ENCODE data around the gene HDAC9.

Gene HDAC9

DNA sequence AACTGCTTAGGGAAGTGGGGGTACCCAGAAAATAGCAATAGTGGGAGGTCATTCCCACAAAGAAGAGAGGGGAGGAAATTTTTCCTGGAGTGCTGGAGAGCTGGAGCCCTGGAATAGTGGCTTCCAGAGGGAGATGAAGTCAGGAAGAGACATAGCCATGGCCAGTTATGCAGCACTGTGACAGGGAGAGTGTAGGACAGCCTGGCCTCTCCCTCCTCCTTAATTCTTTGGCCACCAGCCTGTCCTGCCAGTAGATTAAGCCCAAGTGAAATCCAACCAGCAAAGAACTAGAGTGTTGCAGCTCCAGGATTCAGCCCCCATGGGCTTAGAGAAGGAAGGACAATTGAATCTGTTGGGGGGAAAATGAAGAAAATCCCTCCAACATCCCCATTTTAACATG is 130.5 kb downstream of the HDAC9 start:
- DNase-seq = no peak
- intact Hi-C loops (cut with DNase I) = no loop called here

DNA sequence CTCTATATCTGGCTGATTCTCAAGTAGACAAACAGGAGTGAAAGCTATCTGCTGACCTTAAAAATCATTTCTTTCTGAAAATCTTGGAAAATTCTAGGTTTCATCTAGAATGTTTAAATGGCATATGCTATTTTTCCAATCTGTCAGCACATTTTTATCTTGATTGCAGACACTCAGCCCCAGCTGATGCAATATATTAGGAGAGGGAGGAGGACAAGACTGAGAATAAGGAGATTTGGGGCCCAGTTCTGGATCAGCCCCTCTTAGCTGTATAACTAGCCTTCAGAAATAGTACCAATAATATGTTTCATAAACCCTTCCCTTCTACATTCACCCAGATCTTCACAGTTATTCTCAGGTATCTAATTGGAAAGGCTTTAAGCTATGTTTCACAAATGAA is 131.2 kb downstream of the HDAC9 start:
- DNase-seq = no peak
- intact Hi-C loops (cut with DNase I) = no loop called here

DNA sequence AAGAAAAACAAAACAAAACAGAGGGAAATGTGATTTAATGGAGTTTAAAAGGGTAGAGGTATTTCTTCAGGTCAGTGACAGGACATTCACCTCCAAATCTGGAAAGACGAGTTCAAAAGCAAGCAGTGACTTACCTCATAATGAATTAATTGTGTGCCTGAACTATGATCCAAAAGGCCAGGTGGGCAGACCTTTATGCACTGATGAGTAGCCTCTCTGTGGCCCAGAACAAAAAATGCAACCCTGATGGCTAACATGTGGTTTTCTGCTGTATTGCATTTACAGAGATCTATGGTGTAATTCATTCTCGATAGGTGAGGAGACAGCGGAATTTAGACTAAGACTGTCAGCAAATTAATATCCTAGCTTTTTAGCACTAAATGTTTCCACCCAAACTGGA is 142.0 kb downstream of the HDAC9 start:
- DNase-seq = no peak
- intact Hi-C loops (cut with DNase I) = no loop called here

DNA sequence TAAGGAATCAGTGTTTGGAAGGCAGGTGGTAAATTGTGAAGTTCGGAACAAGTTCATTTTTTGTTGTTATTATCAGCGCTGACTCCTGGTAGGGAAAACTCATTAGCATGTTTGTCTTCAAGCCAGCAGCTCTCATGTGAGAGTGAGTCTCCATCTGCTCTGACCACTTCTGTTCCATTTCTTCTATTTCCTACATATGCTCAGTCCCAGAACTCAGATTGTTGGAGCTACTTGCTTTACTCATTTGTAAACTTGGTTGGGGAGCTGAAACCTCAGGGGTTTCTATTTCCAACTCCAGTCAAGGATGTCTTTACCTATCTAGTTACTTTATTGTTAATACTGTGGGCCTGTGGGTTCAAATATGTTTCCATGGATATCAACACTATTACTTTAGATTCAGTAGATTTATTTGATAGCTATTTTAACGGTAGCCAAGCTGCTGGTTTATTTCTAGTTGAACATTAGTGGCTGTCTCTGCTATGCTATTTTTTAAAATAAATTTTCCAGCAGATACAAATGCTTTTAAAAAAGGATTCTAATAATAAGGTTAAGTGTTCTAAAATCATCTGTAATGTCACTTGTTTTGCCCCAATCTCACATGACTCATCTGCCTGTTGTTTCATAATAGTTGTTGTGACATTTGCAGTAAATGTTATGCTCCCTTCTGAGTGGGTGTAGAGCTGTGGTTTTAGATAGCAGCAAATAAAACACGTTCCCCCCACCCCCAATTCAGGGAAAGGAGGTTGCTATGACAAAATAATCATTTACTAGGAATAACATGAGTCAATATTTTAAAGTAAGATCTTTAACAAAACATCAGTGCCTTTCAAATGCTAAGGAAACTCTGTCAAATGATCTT is 143.3 kb downstream of the HDAC9 start:
- no peak for DNase-seq
- intact Hi-C loops (cut with DNase I) = no loop called here

DNA sequence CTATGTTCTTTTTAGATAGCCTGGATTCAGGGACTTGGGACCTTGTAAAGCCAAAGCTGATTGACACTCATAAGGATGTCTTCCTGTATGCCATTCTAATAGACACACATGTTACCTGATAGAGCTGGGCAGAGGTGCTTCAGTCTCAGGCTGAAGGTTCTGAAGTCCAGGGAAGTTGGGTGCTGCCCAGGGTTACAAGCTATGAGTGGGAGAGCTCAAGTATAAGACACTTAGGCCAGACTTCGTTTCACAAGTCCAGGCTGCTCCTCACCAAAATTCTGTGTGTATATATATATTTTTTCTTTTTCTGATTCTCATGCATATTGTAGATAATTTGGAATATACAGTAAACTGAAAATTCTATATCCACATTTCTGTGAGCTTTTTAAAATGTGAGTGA is 144.2 kb downstream of the HDAC9 start:
- DNase-seq = no peak
- intact Hi-C loops (cut with DNase I) = no loop called here

DNA sequence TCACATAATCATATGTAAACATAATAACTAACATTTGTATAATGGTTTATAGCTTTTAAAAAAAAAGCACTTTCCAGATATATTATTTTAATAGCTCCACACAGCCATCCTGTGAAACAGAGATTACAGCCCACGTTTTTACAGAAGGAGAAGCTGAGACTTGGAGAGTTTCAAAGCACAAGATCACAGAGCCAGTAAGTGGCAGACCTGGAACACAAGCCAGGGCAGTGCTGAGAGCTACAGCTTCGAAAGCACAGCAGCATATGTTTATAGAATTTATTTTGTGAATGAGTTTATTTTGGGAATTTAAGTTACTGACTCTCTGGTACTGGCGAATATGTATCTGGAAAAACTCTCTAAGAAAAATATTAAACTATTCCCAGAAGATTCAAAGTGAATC is 149.4 kb downstream of the HDAC9 start:
- DNase-seq = no peak
- intact Hi-C loops (cut with DNase I) = no loop called here

DNA sequence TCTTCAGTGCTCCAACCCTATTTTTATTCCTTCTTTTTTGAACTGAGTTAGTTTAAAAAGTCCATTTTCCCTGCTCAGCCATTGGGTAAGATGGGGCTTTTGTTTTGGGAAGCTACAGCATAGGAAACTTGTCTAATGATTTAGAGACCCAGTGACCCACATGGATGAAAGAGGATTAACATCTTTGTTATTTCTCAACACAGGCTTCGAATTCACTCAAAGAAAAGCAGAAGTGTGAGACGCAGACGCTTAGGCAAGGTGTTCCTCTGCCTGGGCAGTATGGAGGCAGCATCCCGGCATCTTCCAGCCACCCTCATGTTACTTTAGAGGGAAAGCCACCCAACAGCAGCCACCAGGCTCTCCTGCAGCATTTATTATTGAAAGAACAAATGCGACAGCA is 152.0 kb downstream of the HDAC9 start:
- intact Hi-C loops (cut with DNase I) = no loop called here

DNA sequence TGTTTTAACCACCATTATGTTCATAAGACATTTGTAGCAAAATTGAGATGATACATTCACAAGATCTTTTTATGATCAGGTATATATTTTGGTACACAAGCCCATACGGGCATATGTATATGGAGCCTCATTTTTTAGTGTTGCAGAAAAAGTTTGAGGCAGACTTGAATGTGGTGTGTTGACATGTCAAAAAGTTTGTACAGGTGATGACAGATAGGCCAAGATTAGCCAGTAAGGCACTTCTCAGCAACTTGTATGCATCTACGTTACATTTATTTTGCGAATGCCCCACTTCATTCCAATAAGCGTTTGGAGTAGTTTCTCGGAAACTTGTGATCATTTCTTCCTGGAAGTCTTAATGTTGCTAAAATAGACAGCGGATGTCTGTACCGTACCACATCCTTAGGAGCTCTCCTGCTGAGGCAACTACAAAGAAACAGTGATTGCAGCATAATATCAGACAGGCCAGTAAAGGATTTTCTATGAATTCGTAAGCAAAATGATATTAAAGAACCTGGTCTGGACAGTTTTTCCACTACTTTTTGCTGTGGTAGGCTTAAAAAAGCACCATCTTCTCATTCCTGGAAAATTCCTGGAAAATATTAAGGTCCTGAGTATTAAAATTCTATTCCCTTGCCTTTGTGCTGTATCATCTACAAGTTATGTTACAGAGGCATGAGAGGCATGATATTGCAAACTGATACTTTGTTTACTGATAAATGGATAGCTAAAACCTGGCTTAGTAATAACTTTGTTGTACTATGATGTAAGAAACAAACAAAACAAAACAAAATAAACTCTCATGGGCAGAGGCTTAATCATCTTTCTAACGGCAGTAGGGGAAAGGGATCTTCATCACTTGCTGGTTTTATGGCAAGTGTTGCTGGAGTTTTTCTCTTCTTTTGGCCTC is 153.6 kb downstream of the HDAC9 start:
- DNase-seq = no peak
- intact Hi-C loops (cut with DNase I) = no loop called here

More for the DNA sequence above, 152.0 kb downstream of the HDAC9 start:
- no peak for DNase-seq

DNA sequence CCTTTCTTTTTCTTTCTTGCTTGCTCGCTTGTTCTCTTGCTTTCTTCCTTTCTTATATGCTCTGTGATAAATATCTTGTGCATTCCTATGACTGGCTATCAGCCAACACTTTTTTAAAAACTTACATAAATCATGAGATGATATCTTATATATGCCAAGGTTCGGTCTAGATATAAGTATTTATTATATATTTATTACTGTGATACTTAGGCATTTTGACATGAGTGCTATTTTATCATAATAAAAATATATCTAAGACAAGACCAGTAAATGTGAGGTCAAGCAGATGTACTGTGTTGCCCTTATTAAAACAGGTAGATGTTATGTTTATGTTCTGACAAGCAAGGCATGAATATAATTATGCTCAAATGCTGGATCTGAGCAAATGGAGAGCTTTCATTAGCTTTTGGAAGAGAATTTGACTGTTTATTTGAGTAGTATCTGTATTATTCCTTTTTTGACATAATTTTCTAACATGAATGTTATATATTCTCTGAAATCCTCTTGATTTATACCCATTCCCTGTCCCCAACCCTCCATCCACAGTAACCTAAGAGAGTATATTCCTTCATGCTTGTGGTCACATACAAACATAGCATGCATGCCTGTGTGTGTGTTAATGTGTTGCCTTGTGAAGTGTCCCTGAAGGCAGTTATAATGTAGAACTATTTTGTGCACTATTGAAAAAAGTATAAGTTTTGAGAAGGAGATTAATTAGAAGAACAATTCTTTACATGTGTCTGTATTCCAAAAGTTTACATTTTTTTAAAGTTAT is 158.0 kb downstream of the HDAC9 start:
- intact Hi-C loops (cut with DNase I) = no loop called here
- no peak for DNase-seq

DNA sequence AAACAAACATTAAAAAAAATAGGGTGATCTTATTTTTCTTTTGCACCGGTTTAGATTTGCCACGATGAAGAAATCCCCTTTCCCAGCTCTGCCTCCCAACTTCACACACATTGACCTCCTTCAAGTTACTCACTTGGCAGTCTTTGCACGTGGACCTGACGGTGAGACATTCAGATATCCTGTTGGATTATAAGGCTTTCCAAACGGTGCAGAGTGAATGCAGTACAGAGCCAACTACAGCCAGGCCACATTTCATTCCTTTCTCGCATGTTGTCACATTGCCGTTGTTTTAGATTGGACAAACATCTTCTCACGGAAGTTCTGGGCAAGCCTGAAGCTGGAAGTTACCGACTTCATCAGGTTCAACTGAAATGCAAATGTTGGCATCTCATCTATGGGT is 159.2 kb downstream of the HDAC9 start:
- no peak for DNase-seq
- intact Hi-C loops (cut with DNase I) = no loop called here

DNA sequence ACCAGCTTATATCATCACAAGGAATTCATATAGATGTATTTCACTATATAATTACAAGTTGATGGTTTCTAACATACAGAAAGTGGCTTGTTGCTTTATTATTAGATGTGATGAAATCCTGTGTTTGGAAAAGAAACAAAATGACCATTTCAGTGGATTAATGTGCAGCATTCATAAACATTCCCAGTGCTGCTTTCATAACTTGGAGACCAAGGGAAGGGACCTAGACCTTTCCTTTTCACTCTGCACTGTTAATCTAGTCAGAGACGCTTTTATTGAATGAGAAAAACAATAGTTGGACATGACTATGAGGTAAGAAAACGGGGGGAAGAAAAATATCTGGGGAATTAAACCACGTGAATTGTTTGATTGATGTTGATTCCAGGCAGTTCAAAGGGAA is 160.0 kb downstream of the HDAC9 start:
- intact Hi-C loops (cut with DNase I) = no loop called here
- DNase-seq = no peak

DNA sequence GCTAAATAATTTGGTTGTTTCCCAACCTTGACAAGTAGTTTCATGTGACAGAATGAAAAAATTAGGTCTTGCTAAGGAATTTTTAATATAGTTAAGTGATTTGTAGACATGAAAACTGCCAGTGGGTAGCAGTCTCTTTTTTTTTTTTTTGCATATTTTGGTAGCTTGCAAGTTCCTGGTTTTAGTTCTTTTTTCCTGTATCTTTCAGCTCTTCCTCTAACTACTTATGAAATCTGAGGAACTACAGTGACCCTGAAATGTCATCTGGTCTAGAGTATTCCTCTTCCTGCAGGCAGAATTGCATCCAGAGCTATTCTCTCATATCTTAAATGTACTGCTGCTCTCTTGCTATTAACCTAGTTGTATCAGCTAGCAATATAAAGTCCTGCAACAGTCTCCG is 160.4 kb downstream of the HDAC9 start:
- no peak for DNase-seq
- intact Hi-C loops (cut with DNase I) = no loop called here

DNA sequence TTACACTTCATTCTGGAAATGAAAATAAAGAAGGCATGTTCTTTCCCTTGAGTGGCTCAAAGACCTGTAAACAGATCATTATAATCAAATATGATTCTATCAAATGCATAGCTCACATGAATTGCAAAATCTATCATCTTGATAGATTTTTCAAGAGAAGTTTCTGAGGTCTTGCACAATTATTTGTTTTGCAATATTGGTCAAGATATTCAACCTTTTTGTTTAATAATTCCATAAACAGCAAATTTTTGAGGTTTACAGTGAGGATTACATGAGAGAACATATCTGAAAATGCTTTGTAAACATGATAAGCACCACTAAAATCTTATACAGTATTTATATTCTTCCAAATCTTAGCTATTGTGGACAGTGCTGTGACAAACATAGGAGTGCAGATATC is 160.8 kb downstream of the HDAC9 start:
- intact Hi-C loops (cut with DNase I) = no loop called here
- DNase-seq = no peak

DNA sequence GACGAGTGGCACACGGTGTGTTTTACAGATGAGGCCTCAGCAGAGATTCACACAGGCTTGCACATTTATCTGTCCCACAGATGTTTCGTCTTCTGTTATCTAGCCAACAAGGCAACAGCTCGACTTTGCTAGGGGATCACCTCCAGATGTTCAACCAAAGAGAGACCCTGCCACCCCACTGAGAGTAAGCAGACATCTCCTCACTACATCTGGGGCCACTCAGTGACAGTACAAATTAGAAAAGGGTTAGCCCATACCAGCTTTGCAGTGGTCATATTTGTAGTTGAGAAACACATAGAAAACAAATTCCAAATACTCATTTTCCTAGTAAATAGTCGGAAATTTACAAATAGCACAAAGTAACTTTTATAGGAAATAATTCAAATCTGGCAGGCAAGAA is 164.2 kb downstream of the HDAC9 start:
- intact Hi-C loops (cut with DNase I) = no loop called here
- DNase-seq = no peak

DNA sequence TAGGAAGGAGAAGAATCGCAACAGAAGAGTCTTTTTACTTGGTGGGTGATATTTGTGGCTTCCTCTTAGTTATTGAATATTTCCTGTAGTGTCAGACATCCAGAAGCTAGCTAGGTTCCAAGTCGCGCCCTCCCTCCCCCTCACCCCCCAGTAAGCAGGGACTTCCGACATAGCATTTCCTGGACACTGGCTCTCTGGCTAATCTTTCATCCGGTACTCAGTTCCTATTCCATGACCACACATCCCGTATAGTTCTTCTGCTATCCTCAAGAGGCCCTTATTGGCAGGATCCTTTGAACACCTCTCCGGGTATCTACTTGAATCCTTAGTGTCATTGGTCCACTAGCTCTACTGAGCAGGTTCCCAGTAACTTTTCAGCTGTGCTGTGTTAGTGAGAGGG is 167.8 kb downstream of the HDAC9 start:
- intact Hi-C loops (cut with DNase I) = no loop called here

DNA sequence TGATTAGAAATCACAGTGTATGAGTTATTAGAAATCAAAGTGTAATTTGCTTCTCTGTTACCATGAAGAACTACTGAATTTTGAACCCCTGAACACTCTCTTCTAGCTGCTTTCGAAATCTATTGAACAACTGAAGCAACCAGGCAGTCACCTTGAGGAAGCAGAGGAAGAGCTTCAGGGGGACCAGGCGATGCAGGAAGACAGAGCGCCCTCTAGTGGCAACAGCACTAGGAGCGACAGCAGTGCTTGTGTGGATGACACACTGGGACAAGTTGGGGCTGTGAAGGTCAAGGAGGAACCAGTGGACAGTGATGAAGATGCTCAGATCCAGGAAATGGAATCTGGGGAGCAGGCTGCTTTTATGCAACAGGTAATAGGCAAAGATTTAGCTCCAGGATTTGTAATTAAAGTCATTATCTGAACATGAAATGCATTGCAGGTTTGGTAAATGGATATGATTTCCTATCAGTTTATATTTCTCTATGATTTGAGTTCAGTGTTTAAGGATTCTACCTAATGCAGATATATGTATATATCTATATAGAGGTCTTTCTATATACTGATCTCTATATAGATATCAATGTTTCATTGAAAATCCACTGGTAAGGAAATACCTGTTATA is 170.7 kb downstream of the HDAC9 start:
- intact Hi-C loops (cut with DNase I) = loop anchor here (5.0 kb wide), 1 partner anchor 314 kb away; no protein-coding TSS in a partner anchor
- peak; percentile 68 to 94 (median 85) for DNase-seq

More for the DNA sequence above, 167.8 kb downstream of the HDAC9 start:
- DNase-seq = no peak

DNA sequence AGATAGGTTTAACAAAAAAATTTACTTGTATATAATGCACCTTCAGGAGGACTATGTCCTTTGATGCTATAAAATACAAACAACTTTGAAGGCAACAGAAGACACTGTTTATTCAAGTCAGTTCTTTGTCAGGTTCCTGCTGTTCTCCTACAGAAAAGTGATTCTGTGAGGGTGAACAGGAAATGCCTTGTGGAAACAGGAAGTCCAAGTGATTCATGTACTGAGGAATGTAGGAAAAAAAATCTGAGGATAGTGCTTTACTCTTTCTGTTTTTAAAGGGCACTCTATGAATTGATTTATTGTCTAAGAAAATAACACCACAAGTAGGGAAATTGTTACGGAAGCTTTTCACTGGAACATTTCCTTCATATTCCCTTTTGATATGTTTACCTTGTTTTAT is 171.9 kb downstream of the HDAC9 start:
- intact Hi-C loops (cut with DNase I) = loop anchor here (5.0 kb wide), 1 partner anchor 315 kb away; no protein-coding TSS in a partner anchor
- no peak for DNase-seq

DNA sequence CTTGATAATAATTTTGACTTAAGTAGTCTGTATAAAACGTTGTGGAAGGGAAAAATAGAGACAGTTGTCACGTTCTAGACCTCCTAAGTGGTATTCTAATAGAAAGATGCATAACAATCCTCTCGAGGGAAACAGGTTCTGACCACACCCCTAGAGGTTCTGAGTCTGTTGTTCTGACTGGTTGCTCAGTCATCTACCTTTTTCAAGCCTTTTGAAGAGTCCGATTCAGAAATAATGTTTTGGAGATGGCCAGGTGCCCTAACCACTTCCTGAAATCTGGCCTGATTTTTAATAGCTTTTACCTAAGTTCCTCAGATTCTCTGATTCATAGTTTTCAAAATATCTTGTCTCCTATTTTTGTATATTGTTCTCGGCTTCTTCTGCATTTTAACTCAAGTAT is 175.6 kb downstream of the HDAC9 start:
- no peak for DNase-seq
- intact Hi-C loops (cut with DNase I) = no loop called here

DNA sequence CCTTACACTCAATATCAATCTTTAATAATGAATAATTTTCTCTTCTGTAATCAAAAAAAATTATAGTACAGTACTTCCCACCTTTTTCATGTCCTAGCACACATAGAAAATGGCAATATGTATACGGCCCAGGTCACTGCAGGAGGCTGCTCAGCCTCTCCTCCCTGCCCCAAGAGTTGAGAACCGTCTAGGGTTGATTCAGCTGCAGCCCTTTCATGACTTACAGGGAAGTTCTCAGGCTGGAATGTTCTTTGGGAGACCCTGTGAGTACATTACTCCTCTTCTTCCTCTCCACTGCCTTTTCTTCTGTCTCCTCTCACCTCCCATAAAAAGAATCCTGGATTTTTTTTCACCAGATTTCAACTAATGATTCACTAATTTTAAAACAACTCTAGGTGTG is 180.0 kb downstream of the HDAC9 start:
- intact Hi-C loops (cut with DNase I) = no loop called here

More for the DNA sequence above, 180.0 kb downstream of the HDAC9 start:
- DNase-seq = no peak
